Measurements from ENCODE around the gene BCOR.

BCOR gene

DNA sequence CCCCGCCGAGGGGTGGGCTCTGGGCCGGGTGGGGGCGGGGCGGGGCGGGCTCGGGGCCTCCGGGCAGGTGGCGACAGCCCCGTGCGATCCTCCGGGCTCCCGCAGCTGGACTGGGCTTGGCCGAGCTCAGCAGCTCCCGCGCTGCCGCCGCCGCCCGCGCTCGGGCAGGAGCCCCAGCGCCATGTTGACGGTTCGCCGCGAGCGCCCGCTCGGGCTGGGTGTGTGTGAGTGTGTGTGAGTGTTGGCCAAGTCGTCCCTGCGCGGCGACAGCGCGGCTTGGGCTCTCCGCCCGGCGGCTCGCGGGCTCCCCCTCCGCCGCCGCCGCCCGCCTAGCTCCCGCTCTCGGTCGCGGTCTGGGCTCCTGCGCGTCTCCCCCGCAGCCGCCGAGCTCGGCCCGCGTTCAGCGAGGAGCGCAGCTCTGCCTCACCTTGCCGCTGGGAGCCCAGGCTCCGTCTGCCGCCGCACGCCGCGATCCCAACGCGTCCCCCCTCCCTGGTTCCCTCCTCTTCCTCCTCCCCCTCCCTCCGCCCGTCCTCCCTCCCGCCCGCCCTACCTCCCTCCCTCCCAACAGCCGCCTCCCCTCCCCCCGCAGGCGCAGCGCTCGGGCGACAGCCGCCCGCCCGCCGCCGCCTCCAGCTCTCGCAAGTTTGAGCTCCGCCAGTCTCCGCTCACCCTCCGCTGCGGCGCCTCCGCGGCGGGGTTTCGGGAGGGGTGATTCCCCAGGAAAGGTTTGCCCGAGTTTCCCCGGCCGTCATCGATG is at the start of gene BCOR:
TSS of gene BCOR (minus strand) at position 455 of the 760 bp plus-strand sequence. CDS start 20,029 bp downstream, outside the sequence.
- H3K4me3 ChIP-seq (ENCODE audit: low read depth, low read length) = peak within 1 kb of the TSS; percentile 55
- in situ Hi-C loops (cut with HindIII; ENCODE audit: low sequenced_read_pairs) = no loop called here
- TF ChIP-seq, protein P1, sequence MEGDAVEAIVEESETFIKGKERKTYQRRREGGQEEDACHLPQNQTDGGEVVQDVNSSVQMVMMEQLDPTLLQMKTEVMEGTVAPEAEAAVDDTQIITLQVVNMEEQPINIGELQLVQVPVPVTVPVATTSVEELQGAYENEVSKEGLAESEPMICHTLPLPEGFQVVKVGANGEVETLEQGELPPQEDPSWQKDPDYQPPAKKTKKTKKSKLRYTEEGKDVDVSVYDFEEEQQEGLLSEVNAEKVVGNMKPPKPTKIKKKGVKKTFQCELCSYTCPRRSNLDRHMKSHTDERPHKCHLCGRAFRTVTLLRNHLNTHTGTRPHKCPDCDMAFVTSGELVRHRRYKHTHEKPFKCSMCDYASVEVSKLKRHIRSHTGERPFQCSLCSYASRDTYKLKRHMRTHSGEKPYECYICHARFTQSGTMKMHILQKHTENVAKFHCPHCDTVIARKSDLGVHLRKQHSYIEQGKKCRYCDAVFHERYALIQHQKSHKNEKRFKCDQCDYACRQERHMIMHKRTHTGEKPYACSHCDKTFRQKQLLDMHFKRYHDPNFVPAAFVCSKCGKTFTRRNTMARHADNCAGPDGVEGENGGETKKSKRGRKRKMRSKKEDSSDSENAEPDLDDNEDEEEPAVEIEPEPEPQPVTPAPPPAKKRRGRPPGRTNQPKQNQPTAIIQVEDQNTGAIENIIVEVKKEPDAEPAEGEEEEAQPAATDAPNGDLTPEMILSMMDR (IDR thresholded peaks at IDR 0.05; ENCODE audit: low read depth, low read length) = no peak
- no peak for DNase-seq (ENCODE audit: low read depth, low spot score)

DNA sequence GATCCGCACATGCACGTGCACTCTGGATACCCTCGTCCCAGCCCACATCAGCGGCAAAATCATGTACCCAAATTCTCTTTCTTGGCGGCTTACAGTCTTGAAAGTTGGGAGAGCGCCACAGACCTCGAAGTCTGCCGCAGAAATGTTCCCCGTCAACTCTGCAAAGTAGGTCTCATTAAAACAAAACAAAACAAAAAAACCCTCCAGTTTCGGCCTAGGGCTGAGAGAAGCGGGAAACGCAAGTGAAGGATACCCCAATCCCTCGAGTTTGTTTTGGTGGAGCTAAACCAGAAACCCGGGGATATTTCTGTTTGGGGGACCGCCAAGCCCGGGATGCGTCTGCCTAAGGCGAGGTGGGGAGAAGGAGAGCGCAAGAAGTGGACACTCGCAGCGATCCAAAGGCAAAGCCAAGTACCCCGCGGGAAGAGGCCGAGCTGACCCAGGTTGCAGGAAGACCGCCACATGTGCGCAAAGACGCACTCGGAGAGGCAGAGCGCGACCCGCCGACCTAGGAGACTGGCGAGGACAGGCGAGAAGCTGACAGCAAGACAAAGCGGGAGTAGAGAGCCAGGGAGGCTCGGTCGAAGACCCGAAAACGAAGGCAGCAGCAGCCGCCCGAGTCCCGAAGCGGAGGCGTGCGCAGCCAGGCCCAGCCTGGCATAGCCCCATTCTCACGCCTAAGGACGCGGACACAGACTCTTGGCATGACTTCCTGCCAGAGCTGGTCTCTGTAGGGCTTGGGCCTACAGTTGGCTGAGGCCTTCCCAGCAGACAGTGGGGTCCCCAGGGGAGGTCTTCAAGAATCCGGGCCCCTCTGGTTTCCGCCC is 49.6 kb upstream of the BCOR start:
- TF ChIP-seq, protein P1 (IDR thresholded peaks at IDR 0.05; ENCODE audit: low read depth, low read length) = no peak
- DNase-seq (ENCODE audit: low read depth, low spot score) = no peak
- in situ Hi-C loops (cut with HindIII; ENCODE audit: low sequenced_read_pairs) = no loop called here
- H3K4me3 ChIP-seq (ENCODE audit: low read depth, low read length) = no peak overlapping the region

DNA sequence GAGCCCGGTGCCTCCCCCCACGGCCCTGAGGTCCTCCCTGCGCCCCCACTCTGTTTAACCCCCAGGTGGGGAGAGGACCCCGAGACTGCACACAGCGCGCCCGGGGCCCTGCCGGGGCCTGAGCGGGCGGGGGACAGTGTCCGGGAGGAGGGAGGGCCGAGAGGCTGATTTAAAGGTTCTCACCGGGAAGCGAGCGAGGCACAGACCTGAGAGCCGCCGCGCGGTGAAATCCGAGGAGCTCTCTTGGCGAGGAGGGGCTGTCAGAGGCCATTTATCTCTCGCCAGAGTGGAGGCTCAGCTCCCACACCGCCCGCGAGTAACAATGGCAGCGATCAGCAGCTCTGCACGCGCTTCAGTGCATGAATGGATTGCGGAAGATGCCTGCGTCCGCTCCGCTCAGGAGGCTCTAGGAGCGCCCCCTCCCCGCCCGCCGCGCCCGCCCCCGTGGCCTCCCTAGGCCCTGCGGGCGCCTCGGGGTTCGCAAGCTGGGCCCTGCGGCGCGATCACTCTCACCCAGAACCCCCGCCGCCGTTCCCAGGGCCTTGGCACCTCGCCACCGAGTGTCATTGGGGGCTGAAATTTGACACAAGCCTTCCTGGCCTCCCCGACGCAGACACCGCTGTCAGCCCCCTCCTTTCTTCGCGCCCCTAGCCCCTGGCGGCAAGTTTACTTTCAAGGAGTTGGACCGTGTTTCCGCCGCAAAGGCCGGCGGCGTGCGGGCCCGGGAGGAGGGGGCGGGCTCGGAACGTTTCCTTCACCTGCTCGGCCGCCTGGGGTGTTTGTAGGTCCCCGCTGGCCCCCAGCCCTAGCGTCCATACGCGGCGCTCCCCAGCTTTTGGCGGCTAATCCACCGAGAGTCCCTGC is 48.7 kb upstream of the BCOR start:
- H3K4me3 ChIP-seq (ENCODE audit: low read depth, low read length) = peak overlapping the region; percentile 36
- in situ Hi-C loops (cut with HindIII; ENCODE audit: low sequenced_read_pairs) = no loop called here
- DNase-seq (ENCODE audit: low read depth, low spot score) = no peak
- TF ChIP-seq, protein P1 (IDR thresholded peaks at IDR 0.05; ENCODE audit: low read depth, low read length) = no peak

DNA sequence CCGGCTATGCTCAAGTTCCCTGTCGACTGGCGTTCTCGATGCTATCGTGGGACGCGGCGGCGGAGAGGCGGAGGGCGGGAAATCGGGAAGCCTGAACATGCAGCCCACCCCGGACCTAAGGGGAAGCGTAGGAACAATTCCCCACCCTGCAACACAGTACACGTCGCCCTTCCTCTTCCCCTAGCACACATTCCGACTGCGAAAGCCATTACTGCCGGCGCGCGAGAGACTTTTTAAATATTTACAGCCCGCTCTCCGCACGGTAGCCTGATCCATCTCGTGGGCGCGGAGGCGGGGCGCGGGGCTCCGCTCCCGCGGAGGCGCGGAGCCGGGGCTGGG is 48.1 kb upstream of the BCOR start:
- in situ Hi-C loops (cut with HindIII; ENCODE audit: low sequenced_read_pairs) = no loop called here
- peak overlapping the region; percentile 36 for H3K4me3 ChIP-seq (ENCODE audit: low read depth, low read length)
- TF ChIP-seq, protein P1 (IDR thresholded peaks at IDR 0.05; ENCODE audit: low read depth, low read length) = no peak
- DNase-seq (ENCODE audit: low read depth, low spot score) = no peak

DNA sequence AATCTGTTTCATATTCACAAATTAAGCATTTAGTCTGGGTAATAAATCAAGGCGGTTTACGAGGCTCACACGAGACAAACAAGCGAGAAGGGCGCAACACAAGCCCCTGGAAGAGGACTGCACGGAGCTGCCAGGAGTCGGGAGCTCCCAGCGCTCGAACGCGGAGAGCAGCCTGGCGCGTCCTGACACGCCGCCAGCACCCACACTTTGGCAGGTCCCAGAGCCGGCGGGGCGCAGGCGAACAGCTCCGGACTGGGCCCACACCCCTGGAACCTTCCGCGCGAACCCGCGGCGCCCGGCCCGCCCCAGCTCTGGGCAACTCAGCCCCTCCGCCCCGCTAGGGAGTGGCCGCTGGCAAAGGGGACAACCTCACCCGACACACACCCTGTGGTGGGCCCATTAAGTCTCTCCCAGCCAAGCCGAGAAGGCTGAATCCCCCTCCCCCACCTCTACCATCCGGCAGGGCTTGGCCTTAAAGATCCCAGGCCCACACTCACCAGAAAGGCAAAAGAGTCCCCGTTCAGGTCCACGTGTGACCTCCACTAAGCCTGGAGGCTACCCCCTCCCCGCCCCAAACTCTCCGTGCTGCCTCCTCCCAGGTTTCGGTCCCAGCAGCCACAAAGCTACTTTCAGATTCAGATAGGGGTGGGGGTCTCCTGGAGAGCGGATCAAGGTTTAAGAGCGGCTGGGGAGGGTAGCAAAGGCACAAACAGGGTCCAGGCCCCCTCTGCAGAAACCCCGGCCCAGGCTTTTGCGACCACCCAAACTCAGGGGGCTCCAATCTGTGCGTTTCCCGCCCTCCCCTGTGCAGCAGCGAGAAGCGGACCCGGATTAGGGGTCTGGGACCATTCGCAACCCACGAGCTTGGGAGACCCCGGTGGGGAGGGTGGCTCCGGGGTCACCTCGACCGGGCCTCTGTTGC is 47.5 kb upstream of the BCOR start:
- in situ Hi-C loops (cut with HindIII; ENCODE audit: low sequenced_read_pairs) = no loop called here
- TF ChIP-seq, protein P1 (IDR thresholded peaks at IDR 0.05; ENCODE audit: low read depth, low read length) = no peak
- DNase-seq (ENCODE audit: low read depth, low spot score) = no peak
- peak overlapping the region; percentile 36 for H3K4me3 ChIP-seq (ENCODE audit: low read depth, low read length)

All from astrocyte of the spinal cord (primary cell).